Measurements from ENCODE around the gene MFF. TPM values are rescaled to one million over a fixed set of nuclear protein-coding genes. Genes with fewer than 3 reads are reported as not detected.

The MFF gene
- total RNA-seq, 1 experiment from 2014 or later: 103 TPM

DNA sequence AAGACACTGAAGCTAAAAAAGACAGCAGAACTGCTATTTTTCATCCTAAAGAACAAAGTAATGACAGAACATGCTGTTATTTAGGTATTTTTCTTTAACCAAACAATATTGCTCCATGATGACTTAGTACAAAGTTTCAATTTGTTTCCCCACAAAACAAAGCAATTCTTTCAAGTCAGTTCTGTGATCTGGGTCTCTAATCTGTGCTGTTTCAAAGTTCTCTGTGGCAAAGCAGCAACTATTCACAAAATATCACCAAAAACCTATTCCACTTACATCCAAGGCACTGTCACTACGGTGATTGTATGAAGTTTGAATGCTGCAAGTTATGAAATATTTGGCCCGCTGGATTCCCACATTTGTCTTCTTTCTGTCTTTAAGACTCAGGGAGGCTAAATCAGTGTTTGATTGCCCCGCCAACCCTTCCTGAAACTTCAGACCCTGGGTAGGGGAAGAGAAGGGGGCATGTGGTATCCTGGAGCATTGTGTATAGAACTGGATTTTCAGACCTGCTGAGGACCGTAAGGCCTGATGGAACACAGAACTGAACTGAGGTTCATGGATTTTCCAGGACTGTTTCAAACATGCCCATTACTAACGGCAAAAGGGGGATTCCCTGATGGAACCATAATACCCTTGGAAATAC, 13.1 kb upstream of the MFF start:
- Histone ChIP-seq H2AFZ (ENCODE audit: low read length) (no peak overlapping the region), H3F3A (ENCODE audit: low read length, unreplicated experiment) (no peaks in the 10 kb centered on the region), H3K4me1 (ENCODE audit: insufficient read depth, low read length) (peaks cover 12% of the 10 kb centered on the region), H3K79me2 (ENCODE audit: low read length) (no peaks in the 10 kb centered on the region), H3K4me3 (ENCODE audit: low read length) (no peak overlapping the region), H3K4me2 (ENCODE audit: low read length) (no peak overlapping the region), H3K9me2 (replicated peaks; ENCODE audit: low read length) (no peaks in the 10 kb centered on the region), H3K9me3 (ENCODE audit: low read length) (no peaks in the 10 kb centered on the region), H3K36me3 (ENCODE audit: low read depth, low read length) (no peaks in the 10 kb centered on the region), H3K27me3 (ENCODE audit: low read length) (no peaks in the 10 kb centered on the region), H3K27ac (ENCODE audit: low read length) (no peak overlapping the region), H3K9ac (ENCODE audit: low read length) (no peak overlapping the region), H4K20me1 (ENCODE audit: low read length) (no peaks in the 10 kb centered on the region)
- POLR2A ChIA-PET (ENCODE audit: unreplicated experiment): no interaction called here
- ATAC-seq (no peak), DNase-seq (no peak)
- TF ChIP-seq EZH2 (IDR thresholded peaks at IDR 0.05; ENCODE audit: low read length, unreplicated experiment) (no peak), EZH2phosphoT487 (IDR thresholded peaks at IDR 0.05; ENCODE audit: borderline replicate concordance, low read length) (no peak)
- TF ChIP-seq, protein P1, sequence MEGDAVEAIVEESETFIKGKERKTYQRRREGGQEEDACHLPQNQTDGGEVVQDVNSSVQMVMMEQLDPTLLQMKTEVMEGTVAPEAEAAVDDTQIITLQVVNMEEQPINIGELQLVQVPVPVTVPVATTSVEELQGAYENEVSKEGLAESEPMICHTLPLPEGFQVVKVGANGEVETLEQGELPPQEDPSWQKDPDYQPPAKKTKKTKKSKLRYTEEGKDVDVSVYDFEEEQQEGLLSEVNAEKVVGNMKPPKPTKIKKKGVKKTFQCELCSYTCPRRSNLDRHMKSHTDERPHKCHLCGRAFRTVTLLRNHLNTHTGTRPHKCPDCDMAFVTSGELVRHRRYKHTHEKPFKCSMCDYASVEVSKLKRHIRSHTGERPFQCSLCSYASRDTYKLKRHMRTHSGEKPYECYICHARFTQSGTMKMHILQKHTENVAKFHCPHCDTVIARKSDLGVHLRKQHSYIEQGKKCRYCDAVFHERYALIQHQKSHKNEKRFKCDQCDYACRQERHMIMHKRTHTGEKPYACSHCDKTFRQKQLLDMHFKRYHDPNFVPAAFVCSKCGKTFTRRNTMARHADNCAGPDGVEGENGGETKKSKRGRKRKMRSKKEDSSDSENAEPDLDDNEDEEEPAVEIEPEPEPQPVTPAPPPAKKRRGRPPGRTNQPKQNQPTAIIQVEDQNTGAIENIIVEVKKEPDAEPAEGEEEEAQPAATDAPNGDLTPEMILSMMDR (conservative IDR thresholded peaks at IDR 0.05; ENCODE audit: low read depth, low read length): no peak
- CTCF ChIA-PET: no interaction called here
- BruUV-seq (replicated peaks): no TSS peak
- intact Hi-C loops (cut with micrococcal nuclease): no loop called here

DNA sequence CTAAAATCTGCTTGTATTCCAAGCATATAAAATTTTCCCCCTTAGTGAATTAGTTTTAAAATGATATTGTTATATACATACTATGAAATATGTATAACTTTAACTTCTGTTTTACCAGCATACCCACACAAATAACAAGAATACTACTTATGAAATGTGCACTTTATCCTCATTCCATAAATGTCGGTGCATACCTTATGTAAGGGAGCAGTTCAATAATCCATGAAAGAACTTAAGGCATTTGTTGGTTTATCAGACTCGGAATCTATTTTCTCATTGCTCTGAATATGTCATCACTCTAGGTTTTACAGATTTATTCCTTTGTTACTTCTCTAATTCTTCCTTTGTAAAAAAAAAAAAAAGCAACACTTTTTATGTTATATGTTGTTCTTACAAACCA, 12.5 kb upstream of the MFF start:
- Histone ChIP-seq H4K20me1 (ENCODE audit: low read length) (no peaks in the 10 kb centered on the region), H3F3A (ENCODE audit: low read length, unreplicated experiment) (no peaks in the 10 kb centered on the region), H3K4me3 (ENCODE audit: low read length) (no peak overlapping the region), H3K9me2 (replicated peaks; ENCODE audit: low read length) (no peaks in the 10 kb centered on the region), H3K79me2 (ENCODE audit: low read length) (no peaks in the 10 kb centered on the region), H3K4me1 (ENCODE audit: insufficient read depth, low read length) (peaks cover 12% of the 10 kb centered on the region), H2AFZ (ENCODE audit: low read length) (no peak overlapping the region), H3K27ac (ENCODE audit: low read length) (no peak overlapping the region), H3K9me3 (ENCODE audit: low read length) (no peaks in the 10 kb centered on the region), H3K27me3 (ENCODE audit: low read length) (no peaks in the 10 kb centered on the region), H3K9ac (ENCODE audit: low read length) (no peak overlapping the region), H3K36me3 (ENCODE audit: low read depth, low read length) (no peaks in the 10 kb centered on the region), H3K4me2 (ENCODE audit: low read length) (no peak overlapping the region)
- no peak for TF ChIP-seq EZH2phosphoT487 (IDR thresholded peaks at IDR 0.05; ENCODE audit: borderline replicate concordance, low read length)
- no peak for TF ChIP-seq EZH2 (IDR thresholded peaks at IDR 0.05; ENCODE audit: low read length, unreplicated experiment)
- TF ChIP-seq, protein P1 (conservative IDR thresholded peaks at IDR 0.05; ENCODE audit: low read depth, low read length): no peak
- ATAC-seq (no peak), DNase-seq (no peak)
- ChIA-PET CTCF (no interaction called here), POLR2A (ENCODE audit: unreplicated experiment) (no interaction called here)
- intact Hi-C loops (cut with micrococcal nuclease): no loop called here
- no TSS peak for BruUV-seq (replicated peaks)

DNA sequence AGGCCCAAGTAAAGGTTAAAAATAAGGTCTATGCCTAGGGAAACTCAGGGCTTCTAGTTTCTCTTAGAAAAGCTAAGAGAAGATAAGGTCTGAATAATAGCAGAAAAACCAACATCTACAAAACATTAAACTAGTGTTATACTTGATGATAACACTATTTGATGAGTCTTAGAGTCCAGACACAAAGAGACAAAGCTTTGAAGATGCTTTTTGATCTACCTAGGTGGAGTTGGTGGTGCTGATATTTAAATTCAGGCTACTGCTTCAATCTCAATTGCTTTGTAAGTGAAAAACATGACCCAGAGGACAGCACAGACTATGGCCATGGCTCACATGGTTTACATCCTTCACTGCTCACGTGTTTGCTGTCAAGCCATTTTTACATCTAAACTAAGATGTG, 11.7 kb upstream of the MFF start:
- no peak for DNase-seq
- H3K9me2 ChIP-seq (replicated peaks; ENCODE audit: low read length): no peaks in the 10 kb centered on the region
- ATAC-seq: no peak
- no peaks in the 10 kb centered on the region for H3K36me3 ChIP-seq (ENCODE audit: low read depth, low read length)
- peaks cover 12% of the 10 kb centered on the region for H3K4me1 ChIP-seq (ENCODE audit: insufficient read depth, low read length)
- ChIA-PET CTCF (no interaction called here), POLR2A (ENCODE audit: unreplicated experiment) (no interaction called here)
- no TSS peak for BruUV-seq (replicated peaks)
- no peak overlapping the region for H3K9ac ChIP-seq (ENCODE audit: low read length)
- H2AFZ ChIP-seq (ENCODE audit: low read length): no peak overlapping the region
- H4K20me1 ChIP-seq (ENCODE audit: low read length): no peaks in the 10 kb centered on the region
- H3K9me3 ChIP-seq (ENCODE audit: low read length): no peaks in the 10 kb centered on the region
- H3K4me3 ChIP-seq (ENCODE audit: low read length): no peak overlapping the region
- H3K4me2 ChIP-seq (ENCODE audit: low read length): no peak overlapping the region
- H3K27me3 ChIP-seq (ENCODE audit: low read length): no peaks in the 10 kb centered on the region
- no peak overlapping the region for H3K27ac ChIP-seq (ENCODE audit: low read length)
- H3K79me2 ChIP-seq (ENCODE audit: low read length): no peaks in the 10 kb centered on the region
- intact Hi-C loops (cut with micrococcal nuclease): no loop called here
- TF ChIP-seq, protein P1 (conservative IDR thresholded peaks at IDR 0.05; ENCODE audit: low read depth, low read length): no peak
- TF ChIP-seq EZH2 (IDR thresholded peaks at IDR 0.05; ENCODE audit: low read length, unreplicated experiment) (no peak), EZH2phosphoT487 (IDR thresholded peaks at IDR 0.05; ENCODE audit: borderline replicate concordance, low read length) (no peak)
- no peaks in the 10 kb centered on the region for H3F3A ChIP-seq (ENCODE audit: low read length, unreplicated experiment)

Data from PC-3 (cell line).